ENCODE measurements around the gene SORCS2. TPM values are rescaled to one million over a fixed set of nuclear protein-coding genes. Genes with fewer than 3 reads are reported as not detected.

Gene SORCS2
- total and polyA plus RNA-seq, 2 of the 4 experiments (the other 2 are of a cell fraction), result 0.36 to 0.62 TPM

GRCh38 chr4:7299908-7300710 is 107.8 kb downstream of the SORCS2 start:
- BruUV-seq (replicated peaks), result no TSS peak
- Histone ChIP-seq H2AK9ac (replicated peaks; ENCODE audit: low read depth, low read length, poor library complexity) (no peak overlapping the region), H3K9ac (ENCODE audit: low read depth, low read length) (no peak overlapping the region), H3K4me1 (ENCODE audit: control insufficient read depth, insufficient read depth, low read length) (no peaks in the 10 kb centered on the region), H3K4ac (ENCODE audit: low read depth, low read length) (no peak overlapping the region), H3K4me2 (ENCODE audit: low read depth, low read length) (no peak overlapping the region), H4K5ac (ENCODE audit: low read depth, low read length) (no peak overlapping the region), H3K36me3 (ENCODE audit: control insufficient read depth, insufficient read depth, low read length) (no peaks in the 10 kb centered on the region), H3K23ac (ENCODE audit: low read depth, low read length) (no peak overlapping the region), H3K27ac (ENCODE audit: insufficient read depth, low read length) (no peak overlapping the region), H3K9me3 (ENCODE audit: control insufficient read depth, insufficient read depth, low read length) (no peaks in the 10 kb centered on the region), H3K14ac (replicated peaks; ENCODE audit: low read depth, low read length) (no peak overlapping the region), H3K27me3 (ENCODE audit: control insufficient read depth, insufficient read depth, low read length) (peaks cover 49% of the 10 kb centered on the region), H2BK20ac (ENCODE audit: low read depth, low read length) (no peak overlapping the region), H3K4me3 (ENCODE audit: insufficient read depth, low read depth, low read length) (no peak overlapping the region), H4K91ac (ENCODE audit: insufficient read depth, low read depth, low read length) (no peak overlapping the region), H2AK5ac (ENCODE audit: low read depth, low read length) (no peak overlapping the region), H3K56ac (ENCODE audit: extremely low read depth, insufficient read depth, low read length) (no peak overlapping the region), H2BK15ac (ENCODE audit: low read depth, low read length) (no peak overlapping the region), H4K8ac (ENCODE audit: low read depth in 2 of 2, low read length in 2 of 2) (no peak overlapping the region), H3K9me1 (ENCODE audit: insufficient read depth, low read length) (no peaks in the 10 kb centered on the region), H4K20me1 (ENCODE audit: insufficient read depth, low read length) (no peaks in the 10 kb centered on the region), H2BK120ac (ENCODE audit: low read depth, low read length) (no peak overlapping the region), H3K79me1 (ENCODE audit: low read depth in 1 of 2, low read length in 2 of 2) (no peaks in the 10 kb centered on the region), H3K18ac (ENCODE audit: low read depth, low read length) (no peak overlapping the region), H2BK5ac (ENCODE audit: low read depth, low read length, poor library complexity, severe bottlenecking) (no peak overlapping the region), H2AFZ (replicated peaks; ENCODE audit: low read length, poor library complexity) (no peak overlapping the region)
- dilution Hi-C loops (cut with HindIII; ENCODE audit: low sequenced_read_pairs, unreplicated experiment) (no loop called here), in situ Hi-C loops (cut with MboI; ENCODE audit: low sequenced_read_pairs) (no loop called here), intact Hi-C loops (cut with micrococcal nuclease) (no loop called here)
- ChIA-PET POLR2A (ENCODE audit: unreplicated experiment) (no interaction called here), CTCF (no interaction called here)
- ATAC-seq (ENCODE audit: low read depth), result no peak
- TF ChIP-seq RAD21 (IDR thresholded peaks at IDR 0.05; ENCODE audit: low read length), result no peak
- TF ChIP-seq USF2 (IDR thresholded peaks at IDR 0.05; ENCODE audit: low read depth, low read length), result no peak
- no peak for TF ChIP-seq CHD1 (IDR thresholded peaks at IDR 0.05; ENCODE audit: low read depth, low read length)
- no peak for TF ChIP-seq MAFK (IDR thresholded peaks at IDR 0.05; ENCODE audit: low read depth, low read length)
- TF ChIP-seq ELK1 (IDR thresholded peaks at IDR 0.05; ENCODE audit: borderline replicate concordance, low read depth, low read length), result no peak
- no peak for TF ChIP-seq BHLHE40 (IDR thresholded peaks at IDR 0.05; ENCODE audit: low read depth, low read length)
- no peak for TF ChIP-seq CTCF (conservative IDR thresholded peaks at IDR 0.05; ENCODE audit: low read depth, low read length)
- TF ChIP-seq RFX5 (IDR thresholded peaks at IDR 0.05; ENCODE audit: low read depth, low read length), result no peak
- TF ChIP-seq MAZ (IDR thresholded peaks at IDR 0.05; ENCODE audit: borderline replicate concordance, low read depth, low read length), result no peak
- 88% methylated on average over 16 of the region's 26 CpGs; no CpG with 5 or more reads in 1 of the 2 experiments for WGBS, 2 experiments (ENCODE audit: extremely low coverage in 2 of 2, insufficient read length in 1 of 2)
- DNase-seq, result no peak
